Calu3 (cell line): ENCODE measurements around the gene KRTAP1-1. TPM values are rescaled to one million over a fixed set of nuclear protein-coding genes. Genes with fewer than 3 reads are reported as not detected.
A peak's percentile ranks its signal among the peaks of the same experiment; 100 is the strongest.
"Not testable (repeated sequence)": the region's sequence is repeated elsewhere in the genome, so short reads cannot be mapped to it uniquely, and the experiment has no call there.

Source experiments
- BruUV-seq: library from RNA; stranded (reverse); fragments of 400-500 nt; replicated peaks from 2 replicates; lab custom pipeline; 2021; lab: Mats Ljungman, UMichigan
- CTCF ChIA-PET: fragments of 300-600 bp; sonication (Branson Sonifier 250); formaldehyde crosslinking; loops from one replicate; lab custom pipeline; 2022; ENCODE audit warnings: antibody characterized with exemption; lab: Charles Lee
- DNase-seq: peaks from one replicate; pipeline ENCODE4 v3.0.0; 2022
- H3K27ac Mint-ChIP-seq: one replicate; pipeline ENCODE4 v1.8.0; 2022; ENCODE audit warnings: mixed read lengths; ENCODE audit not compliant: unreplicated experiment
- H3K27me3 Mint-ChIP-seq: one replicate; pipeline ENCODE4 v1.8.0; 2022; ENCODE audit warnings: mixed read lengths; ENCODE audit not compliant: unreplicated experiment
- H3K36me3 Mint-ChIP-seq: one replicate; pipeline ENCODE4 v1.8.0; 2022; ENCODE audit warnings: mild to moderate bottlenecking, moderate library complexity, mixed read lengths; ENCODE audit not compliant: insufficient read depth, unreplicated experiment
- H3K4me1 Mint-ChIP-seq: one replicate; pipeline ENCODE4 v1.8.0; 2022; ENCODE audit warnings: mild to moderate bottlenecking, low read depth, mixed read lengths; ENCODE audit not compliant: unreplicated experiment
- H3K4me3 Mint-ChIP-seq: one replicate; pipeline ENCODE4 v1.8.0; 2022; ENCODE audit warnings: mild to moderate bottlenecking, low read depth, moderate library complexity, mixed read lengths; ENCODE audit not compliant: unreplicated experiment
- H3K9me3 Mint-ChIP-seq: one replicate; pipeline ENCODE4 v1.8.0; 2022; ENCODE audit warnings: low read depth, mixed read lengths; ENCODE audit not compliant: unreplicated experiment
- CTCF ChIP-seq: fragments of 200-600 bp; IDR thresholded peaks from one replicate; pipeline ENCODE4 v1.8.0; 2022; ENCODE audit warnings: antibody characterized with exemption; ENCODE audit not compliant: unreplicated experiment
- intact Hi-C: fragments of 100-400 bp; cut with micrococcal nuclease; formaldehyde crosslinking; loops from one replicate; pipeline ENCODE4 v1.10.0; 2022; ENCODE audit not compliant: unreplicated experiment
- total RNA-seq: library from RNA; stranded (reverse); gene quantifications from 2 replicates; pipeline ENCODE4 v1.2.3, GENCODE V29; 2022

The KRTAP1-1 gene
- total RNA-seq, 1 experiment from 2014 or later, result 10.2 TPM

GRCh38 chr17:41067281-41067680 is 26.0 kb upstream of the KRTAP1-1 start:
- H3K9me3 Mint-ChIP-seq, result no peaks in the 10 kb centered on the region
- H3K36me3 Mint-ChIP-seq, result no peaks in the 10 kb centered on the region
- BruUV-seq, result no TSS peak
- H3K27me3 Mint-ChIP-seq, result no peaks in the 10 kb centered on the region
- no peak for DNase-seq
- H3K4me3 Mint-ChIP-seq, result no peak overlapping the region
- CTCF ChIA-PET, result interaction anchor here (0.9 kb wide), 1 partner anchor 1446 kb away, joined by 3 read pairs; no protein-coding TSS in a partner anchor
- TF ChIP-seq CTCF, result no peak
- H3K27ac Mint-ChIP-seq, result no peak overlapping the region
- intact Hi-C loops, result no loop called here
- peaks cover 32% of the 10 kb centered on the region for H3K4me1 Mint-ChIP-seq

- no TSS peak for BruUV-seq
- DNase-seq, result no peak
- intact Hi-C loops, result no loop called here
- H3K36me3 Mint-ChIP-seq, result peaks cover 4% of the 10 kb centered on the region
- no peaks in the 10 kb centered on the region for H3K27me3 Mint-ChIP-seq
- CTCF ChIA-PET, result interaction anchor here (1.0 kb wide), 1 partner anchor 147 kb away, joined by 6 read pairs; no protein-coding TSS in a partner anchor
- H3K4me3 Mint-ChIP-seq, result no peak within 1 kb of the TSS
- H3K9me3 Mint-ChIP-seq, result no peaks in the 10 kb centered on the region
- peaks cover 39% of the 10 kb centered on the region for H3K4me1 Mint-ChIP-seq
- TF ChIP-seq CTCF, result no peak
- peak within 1 kb of the TSS; percentile 25 for H3K27ac Mint-ChIP-seq
These were observed 24.8 kb upstream of the KRTAP1-1 start, which contains the start of gene KRTAP2-4 for GRCh38 chr17:41065829-41066624. Gene KRTAP2-4 (minus strand): TSS chr17:41065879. CDS start chr17:41065845, 34 bp downstream.

GRCh38 chr17:41065016-41065689 is 23.9 kb upstream of the KRTAP1-1 start:
- H3K27ac Mint-ChIP-seq, DNase-seq: not testable (repeated sequence)
- CTCF ChIA-PET, result interaction anchor here (1.2 kb wide), 1 partner anchor 16 kb away, joined by 3 read pairs; no protein-coding TSS in a partner anchor

GRCh38 chr17:41064301-41064700 is 23.1 kb upstream of the KRTAP1-1 start:
- no peak for DNase-seq
- H3K27me3 Mint-ChIP-seq, result no peaks in the 10 kb centered on the region
- H3K27ac Mint-ChIP-seq, result no peak overlapping the region
- intact Hi-C loops, result loop anchor here (5.0 kb wide), 1 partner anchor 207 kb away; no protein-coding TSS in a partner anchor
- H3K36me3 Mint-ChIP-seq, result peaks cover 16% of the 10 kb centered on the region
- no TSS peak for BruUV-seq
- TF ChIP-seq CTCF, result no peak
- H3K4me1 Mint-ChIP-seq, result peaks cover 56% of the 10 kb centered on the region
- CTCF ChIA-PET, result interaction anchor here (1.2 to 1.3 kb wide), 2 partner anchors 15 to 340 kb away, joined by 3 read pairs; no protein-coding TSS in a partner anchor
- no peaks in the 10 kb centered on the region for H3K9me3 Mint-ChIP-seq
- H3K4me3 Mint-ChIP-seq, result no peak overlapping the region

More at GRCh38 chr17:41065016-41065689, 23.9 kb upstream of the KRTAP1-1 start:
- H3K9me3 Mint-ChIP-seq, BruUV-seq, H3K36me3 Mint-ChIP-seq, H3K27me3 Mint-ChIP-seq, H3K4me3 Mint-ChIP-seq, intact Hi-C loops: not testable (repeated sequence)
- peaks cover 48% of the 10 kb centered on the region for H3K4me1 Mint-ChIP-seq
